ENCODE results near the gene COLEC11.
"Not testable (repeated sequence)": the region's sequence is repeated elsewhere in the genome, so short reads cannot be mapped to it uniquely, and the experiment has no call there.

The COLEC11 gene

GRCh38 chr2:3594493-3595281 is at the start of gene COLEC11:
TSS of gene COLEC11 (plus strand) at chr2:3595112. CDS start at chr2:3604341, 9,229 bp downstream.
- DNase-seq (ENCODE audit: low read depth): peak; percentile 29

- DNase-seq (ENCODE audit: low read depth): peak; percentile 83
Measured at GRCh38 chr2:3545788-3546478, 49.0 kb upstream of the COLEC11 start.

GRCh38 chr2:3547915-3548314 is 47.0 kb upstream of the COLEC11 start:
- DNase-seq (ENCODE audit: low read depth): no peak

GRCh38 chr2:3553946-3554345 is 41.0 kb upstream of the COLEC11 start:
- no peak for DNase-seq (ENCODE audit: low read depth)

- no peak for DNase-seq (ENCODE audit: low read depth)
Measured at GRCh38 chr2:3557639-3558204, 37.2 kb upstream of the COLEC11 start.

- peak; percentile 97 for DNase-seq (ENCODE audit: low read depth)
Measured at GRCh38 chr2:3558205-3559014, 36.5 kb upstream of the COLEC11 start, which contains the start of gene RNASEH1. TSS of gene RNASEH1 (minus strand) at chr2:3558333. CDS start at chr2:3558260, 73 bp downstream.

- DNase-seq (ENCODE audit: low read depth): no peak
Measured at GRCh38 chr2:3563521-3563976, 31.4 kb upstream of the COLEC11 start.

GRCh38 chr2:3565117-3565516 is 29.8 kb upstream of the COLEC11 start:
- DNase-seq (ENCODE audit: low read depth): no peak

GRCh38 chr2:3566806-3567205 is 28.1 kb upstream of the COLEC11 start:
- DNase-seq (ENCODE audit: low read depth): no peak

GRCh38 chr2:3569656-3570055 is 25.3 kb upstream of the COLEC11 start:
- not testable (repeated sequence) for DNase-seq (ENCODE audit: low read depth)

GRCh38 chr2:3571284-3571683 is 23.6 kb upstream of the COLEC11 start:
- peak; percentile 48 for DNase-seq (ENCODE audit: low read depth)

GRCh38 chr2:3572620-3573019 is 22.3 kb upstream of the COLEC11 start:
- no peak for DNase-seq (ENCODE audit: low read depth)

- no peak for DNase-seq (ENCODE audit: low read depth)
Measured at GRCh38 chr2:3574155-3574554, 20.8 kb upstream of the COLEC11 start.

- no peak for DNase-seq (ENCODE audit: low read depth)
Measured at GRCh38 chr2:3575534-3576262, 19.2 kb upstream of the COLEC11 start.

- not testable (repeated sequence) for DNase-seq (ENCODE audit: low read depth)
Measured at GRCh38 chr2:3576263-3576630, 18.7 kb upstream of the COLEC11 start.

- no peak for DNase-seq (ENCODE audit: low read depth)
Measured at GRCh38 chr2:3578987-3579386, 15.9 kb upstream of the COLEC11 start.

GRCh38 chr2:3580449-3580848 is 14.5 kb upstream of the COLEC11 start:
- DNase-seq (ENCODE audit: low read depth): no peak

- no peak for DNase-seq (ENCODE audit: low read depth)
Measured at GRCh38 chr2:3581367-3582262, 13.3 kb upstream of the COLEC11 start.

GRCh38 chr2:3584076-3584475 is 10.8 kb upstream of the COLEC11 start:
- no peak for DNase-seq (ENCODE audit: low read depth)

- no peak for DNase-seq (ENCODE audit: low read depth)
Measured at GRCh38 chr2:3584608-3585260, 10.2 kb upstream of the COLEC11 start.
